ENCODE measurements around the gene SOWAHD. TPM values are rescaled to one million over a fixed set of nuclear protein-coding genes. Genes with fewer than 3 reads are reported as not detected.
A peak's percentile ranks its signal among the peaks of the same experiment; 100 is the strongest.

Gene SOWAHD
- polyA plus RNA-seq, 1 experiment, result 0.25 TPM

- no peaks in the 10 kb centered on the region for H3K27me3 ChIP-seq (ENCODE audit: control insufficient read depth, insufficient read depth, low read length)
- H3K27ac ChIP-seq (ENCODE audit: low read depth, low read length), result no peak overlapping the region
- ChIA-PET POLR2A (no interaction called here), CTCF (no interaction called here)
- DNase-seq (ENCODE audit: low read depth, low spot score), result no peak
- H3K4me3 ChIP-seq (ENCODE audit: low read depth, low read length), result no peak overlapping the region
- TF ChIP-seq, protein P1, sequence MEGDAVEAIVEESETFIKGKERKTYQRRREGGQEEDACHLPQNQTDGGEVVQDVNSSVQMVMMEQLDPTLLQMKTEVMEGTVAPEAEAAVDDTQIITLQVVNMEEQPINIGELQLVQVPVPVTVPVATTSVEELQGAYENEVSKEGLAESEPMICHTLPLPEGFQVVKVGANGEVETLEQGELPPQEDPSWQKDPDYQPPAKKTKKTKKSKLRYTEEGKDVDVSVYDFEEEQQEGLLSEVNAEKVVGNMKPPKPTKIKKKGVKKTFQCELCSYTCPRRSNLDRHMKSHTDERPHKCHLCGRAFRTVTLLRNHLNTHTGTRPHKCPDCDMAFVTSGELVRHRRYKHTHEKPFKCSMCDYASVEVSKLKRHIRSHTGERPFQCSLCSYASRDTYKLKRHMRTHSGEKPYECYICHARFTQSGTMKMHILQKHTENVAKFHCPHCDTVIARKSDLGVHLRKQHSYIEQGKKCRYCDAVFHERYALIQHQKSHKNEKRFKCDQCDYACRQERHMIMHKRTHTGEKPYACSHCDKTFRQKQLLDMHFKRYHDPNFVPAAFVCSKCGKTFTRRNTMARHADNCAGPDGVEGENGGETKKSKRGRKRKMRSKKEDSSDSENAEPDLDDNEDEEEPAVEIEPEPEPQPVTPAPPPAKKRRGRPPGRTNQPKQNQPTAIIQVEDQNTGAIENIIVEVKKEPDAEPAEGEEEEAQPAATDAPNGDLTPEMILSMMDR (IDR thresholded peaks at IDR 0.05; ENCODE audit: low read depth, low read length), result no peak
- no peaks in the 10 kb centered on the region for H3K9me3 ChIP-seq (ENCODE audit: control insufficient read depth, insufficient read depth, low read length)
Observed at GRCh38 chrX:119721926-119722325, 36.5 kb upstream of the SOWAHD start.

GRCh38 chrX:119726900-119727555, 31.4 kb upstream of the SOWAHD start:
- no peaks in the 10 kb centered on the region for H3K9me3 ChIP-seq (ENCODE audit: control insufficient read depth, insufficient read depth, low read length)
- no peak for DNase-seq (ENCODE audit: low read depth, low spot score)
- H3K27me3 ChIP-seq (ENCODE audit: control insufficient read depth, insufficient read depth, low read length), result no peaks in the 10 kb centered on the region
- CTCF ChIA-PET, result interaction anchor here (0.6 to 1.3 kb wide), 5 partner anchors 28 to 210 kb away, joined by 3 to 10 read pairs (median 3); no protein-coding TSS in a partner anchor
- POLR2A ChIA-PET, result interaction anchor here (0.7 kb wide), 1 partner anchor 144 kb away, joined by 3 read pairs; the partner anchor contains the start of gene RNF113A
- TF ChIP-seq, protein P1 (IDR thresholded peaks at IDR 0.05; ENCODE audit: low read depth, low read length), result no peak
- H3K27ac ChIP-seq (ENCODE audit: low read depth, low read length), result no peak overlapping the region
- no peak overlapping the region for H3K4me3 ChIP-seq (ENCODE audit: low read depth, low read length)

- DNase-seq (ENCODE audit: low read depth, low spot score), result no peak
- TF ChIP-seq, protein P1 (IDR thresholded peaks at IDR 0.05; ENCODE audit: low read depth, low read length), result peak; percentile 27; the same call in 1 of the 2 replicates
- Histone ChIP-seq H3K27me3 (ENCODE audit: control insufficient read depth, insufficient read depth, low read length) (no peaks in the 10 kb centered on the region), H3K9me3 (ENCODE audit: control insufficient read depth, insufficient read depth, low read length) (no peaks in the 10 kb centered on the region), H3K27ac (ENCODE audit: low read depth, low read length) (no peak overlapping the region), H3K4me3 (ENCODE audit: low read depth, low read length) (no peak overlapping the region)
- CTCF ChIA-PET, result interaction anchor here (1.2 to 3.2 kb wide), 10 partner anchors 29 to 212 kb away, joined by 3 to 25 read pairs (median 7); partner anchors contain the start of genes SEPTIN6 and SOWAHD
- POLR2A ChIA-PET, result no interaction called here
Observed at GRCh38 chrX:119728487-119728886, 29.9 kb upstream of the SOWAHD start.

GRCh38 chrX:119729408-119730201, 28.8 kb upstream of the SOWAHD start:
- H3K9me3 ChIP-seq (ENCODE audit: control insufficient read depth, insufficient read depth, low read length), result no peaks in the 10 kb centered on the region
- H3K27ac ChIP-seq (ENCODE audit: low read depth, low read length), result no peak overlapping the region
- ChIA-PET POLR2A (interaction anchor here (0.7 to 1.0 kb wide), 2 partner anchors 29 to 37 kb away, joined by 3 to 4 read pairs; partner anchors contain the start of gene SEPTIN6), CTCF (interaction anchor here (0.6 to 3.2 kb wide), 28 partner anchors 10 to 214 kb away, joined by 3 to 25 read pairs (median 4); partner anchors contain the start of genes SEPTIN6 and SOWAHD)
- no peaks in the 10 kb centered on the region for H3K27me3 ChIP-seq (ENCODE audit: control insufficient read depth, insufficient read depth, low read length)
- DNase-seq (ENCODE audit: low read depth, low spot score), result peak; percentile 24
- TF ChIP-seq, protein P1 (IDR thresholded peaks at IDR 0.05; ENCODE audit: low read depth, low read length), result peak; percentile 64
- H3K4me3 ChIP-seq (ENCODE audit: low read depth, low read length), result no peak overlapping the region
